Right lobe of liver (tissue), 4 donors: ENCODE measurements around the gene C20orf204.

ENCODE experiments used
- CTCF ChIP-seq, 4 donors: fragments of 200-600 bp in 3 of 4; fragments of 450-650 bp in 1 of 4; IDR thresholded peaks; one replicate each; pipeline versions ENCODE4 v1.5.1 to v1.8.0; 2016 to 2022; ENCODE audit warnings: antibody characterized with exemption in 4 of 4, mild to moderate bottlenecking in 2 of 4
- POLR2A ChIP-seq: fragments of 450-650 bp; IDR thresholded peaks from one replicate; pipeline ENCODE4 v1.6.1; 2017; ENCODE audit warnings: antibody characterized with exemption, mild to moderate bottlenecking
- donor health status: DM: no; HTN: no; CAD: no.
- donor health status: DM: no; HTN: no; CAD: no.
- donor health status: DM: no; HTN: yes; CAD: no.

GRCh38 chr20:64077094-64077493 lies 41.1 kb downstream of the C20orf204 start:
- TF ChIP-seq CTCF (IDR thresholded peaks at IDR 0.05) (no peak), POLR2A (no peak)
